Natural killer cell (primary cell): ENCODE results near the gene TRAP1. TPM values are rescaled to one million over a fixed set of nuclear protein-coding genes. Genes with fewer than 3 reads are reported as not detected.
A peak's percentile ranks its signal among the peaks of the same experiment; 100 is the strongest.

ENCODE experiments used
- ATAC-seq, 3 donors: fragments of 150-1000 bp in 2 of 3; fragments of 200-7000 bp in 1 of 3; cut with Tn5 transposase; 1 replicate in 1 of 3; 2 replicates in 2 of 3; pipeline ENCODE4 v1.10.0; 2021; ENCODE audit warnings: mild to moderate bottlenecking in 2 of 3, moderate library complexity in 2 of 3
- DNase-seq, 2 donors: peaks; one replicate each; pipeline versions ENCODE4 v3.0.0 to v3.0.0-alpha.2; 2013 to 2021; ENCODE audit warnings: mixed read lengths in 1 of 2
- H3K27ac ChIP-seq: one replicate; pipeline ENCODE4 v1.5.1; 2013; ENCODE audit warnings: mild to moderate bottlenecking, low read length
- H3K27me3 ChIP-seq: one replicate; pipeline ENCODE4 v1.6.1; 2013; ENCODE audit warnings: low read length; ENCODE audit not compliant: control insufficient read depth, insufficient read depth
- H3K36me3 ChIP-seq: one replicate; pipeline ENCODE4 v1.6.1; 2013; ENCODE audit warnings: low read length; ENCODE audit not compliant: control insufficient read depth, insufficient read depth
- H3K4me1 ChIP-seq: one replicate; pipeline ENCODE4 v1.6.1; 2013; ENCODE audit warnings: low read length; ENCODE audit not compliant: control insufficient read depth, insufficient read depth
- H3K4me3 ChIP-seq: one replicate; pipeline ENCODE4 v1.5.1; 2013; ENCODE audit warnings: low read length
- H3K9me3 ChIP-seq: one replicate; pipeline ENCODE4 v1.6.1; 2013; ENCODE audit warnings: low read length; ENCODE audit not compliant: control insufficient read depth, insufficient read depth
- H3K27ac Mint-ChIP-seq, 2 donors: one replicate each; pipeline ENCODE4 v1.8.0; 2022; ENCODE audit warnings: mild to moderate bottlenecking in 2 of 2, mixed read lengths in 2 of 2, moderate library complexity in 1 of 2
- H3K27me3 Mint-ChIP-seq, 2 donors: one replicate each; pipeline ENCODE4 v1.8.0; 2022; ENCODE audit warnings: low read depth in 2 of 2, mixed read lengths in 2 of 2
- H3K36me3 Mint-ChIP-seq: one replicate; pipeline ENCODE4 v1.8.0; 2022; ENCODE audit warnings: mixed read lengths
- H3K4me1 Mint-ChIP-seq, 2 donors: one replicate each; pipeline ENCODE4 v1.8.0; 2022; ENCODE audit warnings: mixed read lengths in 2 of 2
- H3K4me3 Mint-ChIP-seq: one replicate; pipeline ENCODE4 v1.8.0; 2022; ENCODE audit warnings: mild to moderate bottlenecking, moderate library complexity, mixed read lengths
- H3K9me3 Mint-ChIP-seq, 2 donors: one replicate each; pipeline ENCODE4 v1.8.0; 2022; ENCODE audit warnings: mixed read lengths in 2 of 2
- CTCF ChIP-seq: fragments of 200-600 bp; IDR thresholded peaks from one replicate; pipeline ENCODE4 v1.8.0; 2022; ENCODE audit warnings: antibody characterized with exemption
- WGBS: methylation state at CpG from one replicate; pipeline ENCODE4 v1.1.7; 2013; ENCODE audit warnings: missing lambda C conversion rate; ENCODE audit not compliant: insufficient coverage; 5-methylcytosine and 5-hydroxymethylcytosine counted together
- intact Hi-C: fragments of 100-400 bp; cut with micrococcal nuclease; formaldehyde crosslinking; loops from one replicate; pipeline ENCODE4 v1.14.2; 2022
- total RNA-seq, 4 donors: library from RNA; stranded (reverse); fragments of 120-200 nt in 1 of 4; gene quantifications; one replicate each; pipeline versions ENCODE4 v1.2.3 to v1.2.4, GENCODE V29; 2013 to 2022

TRAP1 gene
- total RNA-seq, 3 donors from 2014 or later (not counting 1 experiment from before 2014, with no cell fraction given) = 33.7 to 56.7 (median 54.6) TPM

- Histone ChIP-seq H3K27me3 (no peaks in the 10 kb centered on the region), H3K4me3 (no peak overlapping the region), H3K4me1 (no peaks in the 10 kb centered on the region), H3K36me3 (peaks cover 83% of the 10 kb centered on the region), H3K9me3 (no peaks in the 10 kb centered on the region), H3K27ac (no peak overlapping the region)
- WGBS = 95% methylated on average over 9 of the region's 9 CpGs
- Mint-ChIP-seq H3K36me3 (peaks cover 20% of the 10 kb centered on the region), H3K4me1 (peaks cover 6 to 16% of the 10 kb centered on the region in 2 donors), H3K9me3 (no peaks in the 10 kb centered on the region), H3K4me3 (no peak overlapping the region), H3K27me3 (no peaks in the 10 kb centered on the region), H3K27ac (no peak overlapping the region)
- ATAC-seq (no peak), DNase-seq (no peak)
- intact Hi-C loops = no loop called here
- no peak for TF ChIP-seq CTCF
Measured at GRCh38 chr16:3739636-3740035, 22.3 kb upstream of the TRAP1 start.

- Mint-ChIP-seq H3K36me3 (peaks cover 20% of the 10 kb centered on the region), H3K27me3 (no peaks in the 10 kb centered on the region), H3K4me3 (no peak overlapping the region), H3K27ac (no peak overlapping the region), H3K4me1 (peaks cover 6 to 16% of the 10 kb centered on the region in 2 donors), H3K9me3 (no peaks in the 10 kb centered on the region)
- no peak overlapping the region for H3K27ac ChIP-seq
- H3K4me3 ChIP-seq = no peak overlapping the region
- no peaks in the 10 kb centered on the region for H3K9me3 ChIP-seq
- WGBS = 96% methylated on average over 8 of the region's 8 CpGs
- H3K27me3 ChIP-seq = no peaks in the 10 kb centered on the region
- no peaks in the 10 kb centered on the region for H3K4me1 ChIP-seq
- no peak for TF ChIP-seq CTCF
- DNase-seq = no peak
- intact Hi-C loops = no loop called here
- ATAC-seq = no peak
- peaks cover 83% of the 10 kb centered on the region for H3K36me3 ChIP-seq
Measured at GRCh38 chr16:3738541-3738940, 21.2 kb upstream of the TRAP1 start.

GRCh38 chr16:3738128-3738527 is 20.8 kb upstream of the TRAP1 start:
- H3K27ac ChIP-seq = no peak overlapping the region
- intact Hi-C loops = no loop called here

More at GRCh38 chr16:3738128-3738527, 20.8 kb upstream of the TRAP1 start:
- Mint-ChIP-seq H3K36me3 (peaks cover 20% of the 10 kb centered on the region), H3K27ac (peak overlapping the region in 1 of 2 donors; percentile 16), H3K4me1 (peaks cover 6 to 16% of the 10 kb centered on the region in 2 donors), H3K9me3 (no peaks in the 10 kb centered on the region), H3K27me3 (no peaks in the 10 kb centered on the region), H3K4me3 (no peak overlapping the region)
- WGBS = 100% methylated on average over 1 of the region's 5 CpGs
- no peak for TF ChIP-seq CTCF
- ATAC-seq (no peak), DNase-seq (no peak)
- Histone ChIP-seq H3K27me3 (no peaks in the 10 kb centered on the region), H3K4me1 (no peaks in the 10 kb centered on the region), H3K36me3 (peaks cover 79% of the 10 kb centered on the region), H3K9me3 (no peaks in the 10 kb centered on the region), H3K4me3 (no peak overlapping the region)
